Duodenal mucosa (tissue), 2 donors: Measurements from ENCODE around the gene DCTN5.
A peak's percentile ranks its signal among the peaks of the same experiment; 100 is the strongest.

Experiments
- H3K27ac ChIP-seq: one replicate; pipeline ENCODE4 v1.7.0; 2013; ENCODE audit warnings: low read depth, low read length
- H3K27me3 ChIP-seq, 2 donors: one replicate each; pipeline ENCODE4 v1.7.0; 2013; ENCODE audit warnings: low read length in 2 of 2, control low read depth in 1 of 2; ENCODE audit not compliant: insufficient read depth in 2 of 2, control insufficient read depth in 1 of 2
- H3K36me3 ChIP-seq, 2 donors: one replicate each; pipeline ENCODE4 v1.7.0; 2013; ENCODE audit warnings: low read length in 2 of 2, control low read depth in 1 of 2; ENCODE audit not compliant: insufficient read depth in 2 of 2, control insufficient read depth in 1 of 2
- H3K4me1 ChIP-seq, 2 donors: one replicate each; pipeline ENCODE4 v1.7.0; 2013; ENCODE audit warnings: low read length in 2 of 2, control low read depth in 1 of 2; ENCODE audit not compliant: insufficient read depth in 2 of 2, control insufficient read depth in 1 of 2
- H3K4me3 ChIP-seq, 2 donors: one replicate each; pipeline ENCODE4 v1.7.0; 2013; ENCODE audit warnings: low read length in 2 of 2, low read depth in 1 of 2
- H3K9ac ChIP-seq, 2 donors: one replicate each; pipeline ENCODE4 v1.7.0; 2013; ENCODE audit warnings: low read length in 2 of 2, low read depth in 1 of 2
- H3K9me3 ChIP-seq, 2 donors: one replicate each; pipeline ENCODE4 v1.7.0; 2013; ENCODE audit warnings: low read length in 2 of 2, control low read depth in 1 of 2; ENCODE audit not compliant: control insufficient read depth in 1 of 2

The DCTN5 gene

DNA sequence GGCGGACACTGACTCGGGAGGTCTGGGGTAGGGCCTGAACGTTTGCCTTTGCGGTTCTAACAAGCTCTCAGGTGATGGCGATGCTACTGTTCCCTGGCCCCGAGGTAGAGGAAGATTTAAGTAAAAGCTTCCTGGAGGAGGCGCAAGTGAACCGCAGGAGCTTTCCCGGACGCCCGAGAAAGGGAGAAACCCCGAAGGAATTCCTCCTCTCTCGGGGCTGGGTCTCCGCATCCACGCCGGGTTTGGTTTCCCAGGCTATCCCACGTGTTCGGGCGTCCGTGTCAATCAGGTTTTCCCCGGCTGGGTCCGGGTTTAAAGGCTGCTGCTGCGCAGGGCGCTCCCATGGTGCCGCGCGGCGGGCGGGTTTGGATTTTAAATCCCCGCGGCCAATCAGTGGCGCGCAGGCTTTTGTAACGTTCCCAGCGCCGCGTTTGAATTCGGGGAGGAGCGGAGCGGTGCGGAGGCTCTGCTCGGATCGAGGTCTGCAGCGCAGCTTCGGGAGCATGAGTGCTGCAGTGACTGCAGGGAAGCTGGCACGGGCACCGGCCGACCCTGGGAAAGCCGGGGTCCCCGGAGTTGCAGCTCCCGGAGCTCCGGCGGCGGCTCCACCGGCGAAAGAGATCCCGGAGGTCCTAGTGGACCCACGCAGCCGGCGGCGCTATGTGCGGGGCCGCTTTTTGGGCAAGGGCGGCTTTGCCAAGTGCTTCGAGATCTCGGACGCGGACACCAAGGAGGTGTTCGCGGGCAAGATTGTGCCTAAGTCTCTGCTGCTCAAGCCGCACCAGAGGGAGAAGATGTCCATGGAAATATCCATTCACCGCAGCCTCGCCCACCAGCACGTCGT lies 37.4 kb downstream of the DCTN5 start, which contains the start of gene PLK1:
Gene PLK1, plus strand, starts transcription at position 460 of the 844 bp plus-strand sequence. Its CDS starts 44 bp downstream, at position 504.
- Histone ChIP-seq H3K9ac (peak within 1 kb of the TSS; percentile 54 to 63), H3K4me3 (peak within 1 kb of the TSS; percentile 69 to 76), H3K4me1 (peaks cover 38 to 41% of the 10 kb centered on the region in 2 donors), H3K9me3 (no peaks in the 10 kb centered on the region), H3K36me3 (peaks cover 20 to 37% of the 10 kb centered on the region in 2 donors), H3K27ac (no peak within 1 kb of the TSS), H3K27me3 (no peaks in the 10 kb centered on the region)

DNA sequence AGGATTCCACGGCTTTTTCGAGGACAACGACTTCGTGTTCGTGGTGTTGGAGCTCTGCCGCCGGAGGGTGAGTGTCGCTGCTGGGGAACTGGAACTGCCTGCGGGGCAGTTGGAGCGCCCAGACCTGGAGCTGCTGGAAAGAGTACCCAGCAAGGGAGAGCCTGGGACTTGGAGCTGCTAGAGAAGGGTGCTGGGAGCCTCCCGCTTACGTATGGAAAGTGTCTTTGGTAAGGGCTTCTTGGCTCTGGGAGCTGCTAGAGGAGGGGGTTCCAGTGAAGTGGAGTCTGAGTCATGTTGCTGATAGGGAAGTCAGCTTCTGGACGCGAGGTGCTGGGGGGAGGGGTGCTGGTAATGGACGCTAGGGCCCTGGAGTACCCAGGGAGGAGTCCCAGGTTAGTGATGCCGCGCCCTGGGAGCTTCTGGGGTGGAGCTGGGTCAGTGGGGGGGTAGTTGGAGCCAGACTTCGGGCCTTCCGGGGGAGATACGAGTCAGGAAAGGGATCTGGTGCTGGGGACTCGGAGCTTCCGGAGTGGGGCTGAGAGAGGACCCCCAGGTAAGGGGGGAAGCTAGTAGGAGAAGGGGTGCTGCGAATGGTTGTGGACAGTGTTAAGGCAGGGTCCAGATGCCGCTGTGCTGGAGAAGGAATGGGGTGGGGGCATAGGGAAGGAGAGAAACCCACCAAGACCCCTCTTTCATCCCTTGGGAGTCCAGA lies 38.2 kb downstream of the DCTN5 start:
- Histone ChIP-seq H3K36me3 (peaks cover 17 to 36% of the 10 kb centered on the region in 2 donors), H3K9me3 (no peaks in the 10 kb centered on the region), H3K9ac (peak overlapping the region; percentile 54 to 63), H3K27ac (no peak overlapping the region), H3K4me1 (peaks cover 38 to 41% of the 10 kb centered on the region in 2 donors), H3K27me3 (no peaks in the 10 kb centered on the region), H3K4me3 (peak overlapping the region; percentile 69 to 76)

GRCh38 chr16:23679986-23680336 lies 38.7 kb downstream of the DCTN5 start:
- H3K27ac ChIP-seq: no peak overlapping the region
- peaks cover 17 to 34% of the 10 kb centered on the region in 2 donors for H3K36me3 ChIP-seq
- peak overlapping the region; percentile 69 to 76 for H3K4me3 ChIP-seq
- H3K9me3 ChIP-seq: no peaks in the 10 kb centered on the region
- H3K9ac ChIP-seq: peak overlapping the region; percentile 54 to 63
- no peaks in the 10 kb centered on the region for H3K27me3 ChIP-seq
- H3K4me1 ChIP-seq: peaks cover 38 to 41% of the 10 kb centered on the region in 2 donors

DNA sequence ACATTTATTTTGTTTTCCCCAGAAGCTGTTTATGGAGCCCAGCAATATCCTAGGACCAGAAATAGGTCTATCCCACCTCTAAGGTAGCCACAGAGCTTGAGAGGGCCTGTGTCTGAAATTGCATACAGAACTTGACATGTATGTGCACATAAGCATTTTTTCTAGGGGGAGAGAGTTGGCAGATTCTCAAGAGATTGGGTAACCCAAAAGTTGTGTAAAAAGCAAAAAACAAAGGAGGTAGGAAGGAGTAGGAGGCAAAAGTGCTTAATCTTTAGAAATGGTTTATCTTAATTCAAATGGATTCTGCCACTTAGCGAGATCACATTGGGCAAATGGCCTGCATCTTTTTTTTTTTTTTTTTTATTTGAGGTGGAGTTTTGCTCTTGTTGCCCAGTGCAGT lies 40.9 kb downstream of the DCTN5 start:
- Histone ChIP-seq H3K9me3 (no peaks in the 10 kb centered on the region), H3K36me3 (peaks cover 17 to 39% of the 10 kb centered on the region in 2 donors), H3K4me1 (peaks cover 30 to 33% of the 10 kb centered on the region in 2 donors)

GRCh38 chr16:23683487-23683886 lies 42.2 kb downstream of the DCTN5 start:
- Histone ChIP-seq H3K36me3 (peaks cover 20 to 52% of the 10 kb centered on the region in 2 donors), H3K27ac (no peak overlapping the region), H3K9me3 (no peaks in the 10 kb centered on the region), H3K27me3 (no peaks in the 10 kb centered on the region), H3K4me3 (no peak overlapping the region), H3K4me1 (peaks cover 20 to 21% of the 10 kb centered on the region in 2 donors), H3K9ac (no peak overlapping the region)

More for the DNA sequence above, 40.9 kb downstream of the DCTN5 start:
- H3K4me3 ChIP-seq: no peak overlapping the region
- no peaks in the 10 kb centered on the region for H3K27me3 ChIP-seq
- no peak overlapping the region for H3K27ac ChIP-seq
- H3K9ac ChIP-seq: no peak overlapping the region

DNA sequence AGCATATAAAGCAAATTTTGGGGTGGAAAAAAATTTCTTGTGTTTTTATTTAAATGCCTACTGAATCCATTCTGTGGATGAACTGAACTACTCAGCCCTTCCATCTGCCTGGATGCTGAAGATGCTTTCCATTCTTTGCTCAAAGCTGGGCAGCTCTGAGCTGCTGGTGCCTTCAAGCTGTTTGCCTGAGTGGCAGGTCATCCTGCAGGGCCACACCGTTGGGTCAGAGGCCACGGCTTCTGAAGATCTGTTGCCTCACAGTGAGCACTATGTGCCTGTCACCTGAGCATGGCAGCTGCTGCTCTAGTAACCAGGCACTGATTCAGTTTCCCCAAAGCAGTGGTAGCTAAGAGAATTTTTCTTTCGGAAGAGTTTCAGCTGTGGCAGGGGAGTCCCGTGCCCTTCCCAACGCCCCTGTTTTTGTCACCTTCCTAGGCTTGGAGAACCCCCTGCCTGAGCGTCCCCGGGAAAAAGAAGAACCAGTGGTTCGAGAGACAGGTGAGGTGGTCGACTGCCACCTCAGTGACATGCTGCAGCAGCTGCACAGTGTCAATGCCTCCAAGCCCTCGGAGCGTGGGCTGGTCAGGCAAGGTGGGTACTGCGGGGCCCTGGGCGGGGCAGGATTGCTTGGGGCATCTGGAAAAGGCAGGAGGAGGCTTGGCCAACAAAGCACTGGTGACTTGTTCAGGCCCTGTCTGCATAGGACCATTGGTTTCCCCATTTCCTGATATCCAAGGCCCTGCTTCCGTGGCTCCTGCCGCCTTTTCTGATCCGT lies 46.0 kb downstream of the DCTN5 start:
- Histone ChIP-seq H3K4me1 (no peaks in the 10 kb centered on the region), H3K4me3 (no peak overlapping the region), H3K9me3 (no peaks in the 10 kb centered on the region), H3K27me3 (no peaks in the 10 kb centered on the region), H3K36me3 (peaks cover 26 to 73% of the 10 kb centered on the region in 2 donors), H3K9ac (no peak overlapping the region), H3K27ac (no peak overlapping the region)

DNA sequence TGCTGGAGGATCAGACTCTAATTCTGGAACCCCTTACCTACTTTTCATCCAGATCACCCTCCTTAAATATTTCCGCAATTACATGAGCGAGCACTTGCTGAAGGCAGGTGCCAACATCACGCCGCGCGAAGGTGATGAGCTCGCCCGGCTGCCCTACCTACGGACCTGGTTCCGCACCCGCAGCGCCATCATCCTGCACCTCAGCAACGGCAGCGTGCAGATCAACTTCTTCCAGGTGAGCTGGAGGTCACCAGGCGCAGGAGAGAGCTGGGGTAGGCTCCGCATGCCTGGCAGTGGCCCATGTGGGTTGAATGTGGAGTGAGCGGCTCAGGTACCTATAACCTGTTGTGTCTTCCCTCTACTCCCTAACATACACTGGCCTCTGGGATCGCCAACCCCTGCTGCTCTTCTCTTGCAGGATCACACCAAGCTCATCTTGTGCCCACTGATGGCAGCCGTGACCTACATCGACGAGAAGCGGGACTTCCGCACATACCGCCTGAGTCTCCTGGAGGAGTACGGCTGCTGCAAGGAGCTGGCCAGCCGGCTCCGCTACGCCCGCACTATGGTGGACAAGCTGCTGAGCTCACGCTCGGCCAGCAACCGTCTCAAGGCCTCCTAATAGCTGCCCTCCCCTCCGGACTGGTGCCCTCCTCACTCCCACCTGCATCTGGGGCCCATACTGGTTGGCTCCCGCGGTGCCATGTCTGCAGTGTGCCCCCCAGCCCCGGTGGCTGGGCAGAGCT lies 48.3 kb downstream of the DCTN5 start:
- Histone ChIP-seq H3K27ac (no peak overlapping the region), H3K4me3 (no peak overlapping the region), H3K36me3 (peaks cover 24 to 67% of the 10 kb centered on the region in 2 donors), H3K4me1 (no peaks in the 10 kb centered on the region), H3K27me3 (no peaks in the 10 kb centered on the region), H3K9ac (no peak overlapping the region), H3K9me3 (no peaks in the 10 kb centered on the region)

DNA sequence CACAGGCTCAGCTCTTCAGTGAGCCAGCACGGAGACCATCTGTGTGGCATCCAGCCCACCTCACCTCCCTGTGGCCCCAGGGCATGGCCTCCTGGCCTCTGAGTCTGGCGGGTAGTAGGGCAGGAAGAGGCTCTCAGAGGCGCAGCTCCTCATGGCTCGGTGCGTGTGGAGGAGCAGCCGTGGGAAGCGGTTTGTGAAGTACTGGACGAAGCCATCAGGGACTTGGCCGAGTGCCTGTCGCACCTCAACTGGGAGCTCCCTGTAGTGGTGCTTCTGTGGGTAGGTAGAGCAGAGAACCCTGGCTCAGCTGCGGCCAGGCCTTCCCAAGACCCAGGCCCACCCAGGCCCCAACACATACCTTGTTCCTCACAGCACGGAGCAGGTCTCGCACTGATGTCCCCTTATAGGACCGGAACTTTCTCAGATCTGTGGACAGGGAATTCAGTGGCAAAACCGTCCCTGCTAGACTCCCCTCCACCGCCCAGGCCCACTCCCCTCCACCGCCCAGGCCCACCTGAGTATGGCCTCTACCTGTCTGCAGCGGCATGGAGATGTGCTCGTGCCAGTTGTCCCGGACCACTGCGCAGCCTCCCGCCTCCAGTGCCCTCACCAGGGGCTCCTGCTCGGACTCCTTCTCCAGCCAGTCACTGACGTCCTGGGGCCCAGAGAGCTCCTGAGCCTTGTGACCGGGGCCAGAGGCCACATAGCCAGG lies 49.7 kb downstream of the DCTN5 start:
- H3K9me3 ChIP-seq: no peaks in the 10 kb centered on the region
- no peak overlapping the region for H3K9ac ChIP-seq
- no peaks in the 10 kb centered on the region for H3K4me1 ChIP-seq
- H3K36me3 ChIP-seq: peaks cover 27 to 69% of the 10 kb centered on the region in 2 donors
- no peak overlapping the region for H3K4me3 ChIP-seq
- no peak overlapping the region for H3K27ac ChIP-seq
- H3K27me3 ChIP-seq: no peaks in the 10 kb centered on the region
